SKM-1 treated with dmso at 0.1 percent for 144 hours (cell line): ENCODE measurements around the gene GPRC5A.
A peak's percentile ranks its signal among the peaks of the same experiment; 100 is the strongest.

ENCODE experiments used
- DNase-seq: peaks from one replicate; lab custom pipeline; 2025; ENCODE audit not compliant: unreplicated experiment; lab: John Stamatoyannopoulos, UW

GPRC5A gene

DNA sequence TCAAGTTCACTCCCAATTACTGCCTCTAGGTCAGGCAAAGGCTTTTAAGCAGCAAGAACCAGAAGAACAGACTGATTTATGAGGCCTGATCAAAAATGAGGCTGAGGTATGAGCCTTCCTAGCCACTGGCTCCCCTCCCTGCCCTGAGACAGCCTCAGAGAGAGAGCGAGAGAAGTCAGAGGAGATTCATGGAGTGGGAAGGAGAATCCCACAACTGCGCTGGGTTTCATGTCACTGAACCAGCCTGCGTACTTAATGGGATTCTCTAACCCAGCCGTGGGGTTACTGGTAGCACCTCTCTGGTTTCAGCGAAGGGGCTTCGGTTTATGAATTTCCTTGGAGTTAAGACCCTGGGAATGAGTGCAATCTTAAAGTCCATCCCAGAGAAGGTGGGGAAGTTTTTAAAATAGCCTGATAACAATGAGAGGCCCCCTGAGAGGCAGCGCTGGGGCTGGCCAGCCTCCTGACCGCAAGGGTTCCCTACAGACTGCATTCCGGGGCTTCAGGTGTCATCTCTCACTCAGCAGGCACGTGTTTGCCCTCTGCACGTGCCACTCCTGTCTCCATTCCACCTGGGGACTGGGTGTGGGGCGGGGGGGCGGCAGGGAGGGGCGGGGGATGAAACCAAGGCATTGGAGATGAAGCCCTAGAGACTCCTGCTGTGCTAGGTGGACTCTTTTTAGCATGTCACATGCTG lies 6.1 kb upstream of the GPRC5A start:
- no peak for DNase-seq

DNA sequence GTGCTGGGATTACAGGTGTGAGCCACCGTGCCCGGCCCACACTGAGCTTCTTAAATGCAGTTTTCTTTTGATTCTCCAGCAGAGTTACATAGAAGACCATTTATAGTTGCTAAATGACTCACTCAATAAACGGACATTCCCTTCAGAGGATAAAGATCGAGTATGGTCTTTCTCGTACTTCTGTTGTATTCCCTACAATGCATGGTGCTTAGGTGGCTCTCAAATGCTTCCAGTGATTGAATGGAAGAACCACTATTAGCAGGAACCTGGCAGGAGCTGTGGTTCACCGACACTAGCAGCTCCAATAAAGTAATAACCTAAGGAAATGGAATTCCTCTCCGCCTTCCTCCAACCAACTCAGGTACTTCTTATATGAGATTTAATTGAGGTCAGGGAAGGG lies 3.9 kb upstream of the GPRC5A start:
- no peak for DNase-seq

DNA sequence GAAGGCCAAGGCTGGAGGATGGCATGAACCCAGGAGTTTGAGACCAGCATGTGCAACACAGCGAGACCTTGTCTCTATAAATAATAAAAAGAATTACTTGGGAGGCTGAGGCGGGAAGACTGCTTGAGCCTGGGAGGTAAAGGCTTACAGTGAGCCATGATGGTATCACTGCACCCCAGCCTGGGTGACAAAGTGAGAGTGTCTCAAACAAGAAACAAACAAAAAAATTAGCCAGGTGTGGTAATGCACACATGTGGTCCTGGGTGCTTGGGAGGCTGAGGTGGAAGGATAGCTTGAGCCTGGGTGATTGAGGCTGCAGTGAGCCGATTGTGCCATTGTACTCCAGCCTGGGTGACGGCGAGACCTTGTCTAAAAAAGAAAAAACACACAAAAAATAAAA lies 1.7 kb upstream of the GPRC5A start:
- DNase-seq: no peak

DNA sequence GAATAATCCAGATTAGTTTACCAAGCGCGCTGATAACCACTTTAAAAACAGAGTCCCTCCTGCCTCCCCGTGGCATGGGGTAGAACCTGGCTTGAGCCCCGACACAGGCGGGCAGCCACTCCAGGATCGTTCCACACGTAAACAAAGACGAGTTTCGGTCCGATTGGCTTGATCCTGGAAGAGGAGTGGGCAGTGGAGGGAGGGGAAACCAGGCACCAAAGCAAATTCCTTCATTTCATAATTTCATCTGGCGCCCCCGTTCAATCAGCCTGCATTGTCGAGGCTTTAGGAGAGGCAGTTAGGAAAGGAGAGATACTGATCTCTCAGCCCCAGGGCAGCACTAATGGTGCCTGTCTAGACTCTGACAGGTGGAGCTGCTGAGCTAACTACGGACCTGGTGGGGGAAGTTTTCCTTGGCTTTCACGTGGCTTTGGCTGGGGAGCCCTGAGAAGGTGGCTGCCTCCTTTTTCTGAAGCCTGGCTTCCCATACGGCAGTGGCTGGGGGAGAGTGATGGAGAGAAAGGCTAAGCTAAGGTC lies 751 bp upstream of the GPRC5A start:
- DNase-seq: no peak

GRCh38 chr12:12891881-12892355 lies 556 bp downstream of the GPRC5A start:
- no peak for DNase-seq

GRCh38 chr12:12892681-12893141 lies 1.3 kb downstream of the GPRC5A start:
- DNase-seq: no peak

GRCh38 chr12:12893438-12893837 lies 2.1 kb downstream of the GPRC5A start:
- no peak for DNase-seq

GRCh38 chr12:12896260-12896659 lies 4.9 kb downstream of the GPRC5A start:
- no peak for DNase-seq

GRCh38 chr12:12897302-12897701 lies 5.9 kb downstream of the GPRC5A start:
- DNase-seq: no peak

DNA sequence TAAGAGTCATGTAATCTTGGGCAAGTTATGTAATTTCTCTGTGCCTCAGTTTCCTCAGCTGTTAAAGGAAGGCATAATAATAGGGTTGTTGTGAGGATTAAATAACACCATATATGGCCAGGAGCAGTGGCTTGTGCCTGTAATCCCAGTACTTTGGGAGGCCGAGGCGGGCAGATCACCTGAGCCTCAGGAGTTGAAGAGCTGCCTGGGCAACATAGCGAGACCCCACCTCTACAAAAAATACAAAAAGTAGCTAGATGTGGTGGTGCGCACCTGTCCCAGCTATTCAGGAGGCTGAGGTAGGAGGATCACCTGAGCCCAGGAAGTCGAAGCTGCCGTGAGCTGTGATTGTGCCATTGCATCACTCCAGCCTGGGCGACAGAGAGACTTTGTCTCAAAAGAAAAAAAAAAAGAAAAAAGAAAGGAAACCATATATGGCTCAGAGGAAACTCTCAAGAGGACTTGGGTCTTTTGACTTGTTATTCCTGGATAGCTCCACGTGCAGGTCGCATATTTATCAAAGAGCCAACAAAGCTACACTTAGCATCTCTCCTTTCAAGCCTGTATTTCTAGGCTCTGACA lies 6.9 kb downstream of the GPRC5A start:
- DNase-seq: no peak

DNA sequence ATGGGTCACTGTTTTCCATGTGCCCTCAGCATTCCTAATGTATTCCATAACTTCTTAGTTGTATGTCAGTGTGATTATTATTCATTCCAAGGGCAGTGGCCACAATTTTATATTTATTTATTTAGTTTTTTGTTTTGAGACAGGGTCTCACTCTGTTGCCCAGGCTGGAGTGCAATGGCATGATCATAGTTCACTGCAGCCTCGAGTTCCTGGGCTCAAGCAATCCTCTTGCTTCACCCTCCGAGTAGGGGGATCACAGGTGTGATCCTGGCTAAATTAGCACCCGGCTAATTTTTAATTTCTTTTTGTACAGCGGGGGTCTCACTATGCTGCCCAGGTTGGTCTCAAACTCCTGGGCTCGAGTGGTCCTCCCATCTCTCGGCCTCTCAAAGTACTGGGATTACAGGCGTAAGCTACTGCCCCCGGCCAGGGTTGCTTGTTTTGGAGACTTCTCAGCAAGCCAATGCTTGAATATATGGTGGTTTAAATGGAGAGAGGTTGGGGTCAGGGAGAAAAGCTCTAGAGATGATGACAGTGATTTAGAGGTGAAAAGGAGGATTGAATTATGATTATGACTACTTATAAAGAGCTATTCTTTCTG lies 7.6 kb downstream of the GPRC5A start:
- no peak for DNase-seq

DNA sequence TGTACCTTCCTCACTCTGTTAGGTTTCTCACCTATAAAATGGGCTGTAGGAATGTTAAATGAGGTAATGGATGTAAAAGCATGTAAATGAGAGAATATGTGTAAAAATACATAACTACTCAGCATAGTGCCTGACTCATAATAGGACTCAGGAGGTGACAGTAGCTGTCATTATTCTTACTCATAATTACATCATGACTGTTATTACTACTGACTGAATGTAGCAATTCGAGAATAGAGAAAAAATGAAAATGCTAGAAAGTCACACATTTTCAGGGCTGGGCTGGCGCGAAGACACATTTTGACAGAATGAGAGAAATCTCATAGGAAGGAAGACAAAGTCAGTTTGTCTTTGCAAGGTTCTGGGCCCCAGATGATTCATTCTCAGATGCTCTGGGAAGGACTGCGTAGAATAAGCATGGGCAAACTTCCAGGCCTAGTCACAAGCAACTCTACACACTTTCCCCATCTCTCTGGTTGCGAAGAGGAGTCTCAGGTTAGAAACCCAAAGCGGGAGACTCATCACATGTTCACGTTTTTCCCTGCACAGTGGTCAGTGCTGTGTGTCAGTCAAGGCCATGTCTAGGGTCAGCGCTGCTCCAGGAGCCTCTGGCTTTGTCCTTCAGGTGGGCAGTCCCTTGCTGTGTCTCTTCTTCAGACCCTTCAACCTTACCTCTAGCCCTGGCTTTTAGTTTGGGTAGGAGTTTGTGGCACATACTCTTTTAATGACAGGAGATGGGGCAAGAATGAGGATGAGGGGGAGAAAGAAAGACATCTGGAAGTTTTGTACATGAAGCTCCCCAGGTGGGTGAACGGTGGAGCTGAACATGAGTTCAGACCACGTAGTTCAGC lies 8.4 kb downstream of the GPRC5A start:
- no peak for DNase-seq

- DNase-seq: no peak
These were observed 9.4 kb downstream of the GPRC5A start for GRCh38 chr12:12900786-12901157.

- DNase-seq: no peak
These were observed 9.9 kb downstream of the GPRC5A start for GRCh38 chr12:12901158-12901791.

DNA sequence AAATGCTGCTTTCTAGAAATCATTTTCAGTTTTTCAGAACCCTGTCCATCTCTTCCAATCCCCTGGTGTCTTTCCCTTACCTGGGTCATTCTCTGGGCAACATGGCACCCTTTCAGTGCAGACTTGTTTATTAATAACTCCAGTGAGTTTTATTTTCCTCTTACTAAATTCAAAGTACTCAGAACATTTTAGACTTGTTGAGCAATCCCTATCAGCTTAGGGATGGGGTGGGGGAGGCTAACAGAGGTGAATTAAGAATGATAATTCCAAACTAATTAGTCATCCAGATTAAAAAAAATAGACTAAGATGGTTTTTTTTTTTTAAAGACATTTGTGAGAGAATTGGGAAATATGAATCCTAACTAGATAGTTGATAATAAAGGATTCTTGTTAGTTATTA lies 10.7 kb downstream of the GPRC5A start:
- DNase-seq: no peak

- DNase-seq: peak; percentile 11
These were observed 12.6 kb downstream of the GPRC5A start for GRCh38 chr12:12903642-12904609.

DNA sequence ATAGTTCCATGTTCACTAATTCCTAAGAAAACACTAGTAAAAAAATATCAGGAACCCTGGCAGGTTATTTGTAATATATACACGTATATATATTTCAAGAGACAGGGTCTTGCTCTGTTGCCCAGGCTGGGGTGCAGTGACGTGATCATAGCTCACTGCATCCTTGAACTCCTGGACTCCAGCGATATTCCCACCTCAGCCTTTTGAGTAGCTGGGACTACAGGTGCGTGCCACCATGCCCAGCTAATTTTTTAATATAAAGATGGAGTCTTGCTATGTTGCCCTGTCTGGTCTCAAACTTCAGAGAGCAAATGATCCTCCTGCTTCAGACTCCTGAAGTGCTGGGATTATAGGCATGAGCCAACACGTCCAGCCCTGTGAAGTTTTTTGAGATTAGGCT lies 16.2 kb downstream of the GPRC5A start:
- DNase-seq: no peak

DNA sequence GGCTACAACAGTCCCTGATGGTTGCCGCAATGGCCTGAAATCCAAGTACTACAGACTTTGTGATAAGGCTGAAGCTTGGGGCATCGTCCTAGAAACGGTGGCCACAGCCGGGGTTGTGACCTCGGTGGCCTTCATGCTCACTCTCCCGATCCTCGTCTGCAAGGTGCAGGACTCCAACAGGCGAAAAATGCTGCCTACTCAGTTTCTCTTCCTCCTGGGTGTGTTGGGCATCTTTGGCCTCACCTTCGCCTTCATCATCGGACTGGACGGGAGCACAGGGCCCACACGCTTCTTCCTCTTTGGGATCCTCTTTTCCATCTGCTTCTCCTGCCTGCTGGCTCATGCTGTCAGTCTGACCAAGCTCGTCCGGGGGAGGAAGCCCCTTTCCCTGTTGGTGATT lies 16.9 kb downstream of the GPRC5A start:
- no peak for DNase-seq

- no peak for DNase-seq
These were observed 17.3 kb downstream of the GPRC5A start for GRCh38 chr12:12908711-12909110.
